Body of pancreas (tissue), 4 donors: ENCODE data around the gene RPS5. TPM values are rescaled to one million over a fixed set of nuclear protein-coding genes. Genes with fewer than 3 reads are reported as not detected.
"Not testable (repeated sequence)": the region's sequence is repeated elsewhere in the genome, so short reads cannot be mapped to it uniquely, and the experiment has no call there.

Experiments used
- ATAC-seq: fragments of 150-250 bp; one replicate; pipeline ENCODE4 v1.9.1; 2016
- DNase-seq, 4 donors: peaks; one replicate each; pipeline ENCODE4 v3.0.0-alpha.2; 2019
- H3K27ac ChIP-seq, 4 donors: fragments of 200-600 bp; sonication (generic); 1 replicate in 3 of 4; 2 replicates in 1 of 4; pipeline versions ENCODE4 v1.5.1 to v1.6.1; 2016 to 2019; ENCODE audit warnings: mild to moderate bottlenecking in 1 of 4, mixed read lengths in 1 of 4, moderate library complexity in 1 of 4
- H3K27me3 ChIP-seq, 2 donors: fragments of 200-600 bp; sonication (generic); one replicate each; pipeline ENCODE4 v1.6.0; 2016; ENCODE audit warnings: mild to moderate bottlenecking in 1 of 2
- H3K36me3 ChIP-seq, 2 donors: fragments of 200-600 bp; sonication (generic); replicated peaks in 1 of 2; 2 replicates each; pipeline ENCODE4 v1.5.1; 2016; ENCODE audit warnings: low read depth in 2 of 2; ENCODE audit not compliant: insufficient read depth in 1 of 2
- H3K4me1 ChIP-seq: fragments of 200-600 bp; sonication (generic); one replicate; pipeline ENCODE4 v1.6.0; 2016
- H3K4me3 ChIP-seq, 2 donors: fragments of 200-600 bp; sonication (generic); 1 replicate in 1 of 2; 2 replicates in 1 of 2; pipeline ENCODE4 v1.5.1; 2016 to 2019
- H3K9me3 ChIP-seq, 3 donors: fragments of 200-600 bp; sonication (generic); 1 replicate in 2 of 3; 2 replicates in 1 of 3; pipeline ENCODE4 v1.5.1; 2016
- CTCF ChIP-seq, 7 experiments: fragments of 450-650 bp in 4 of 7; fragments of 200-600 bp in 3 of 7; sonication (generic) in 3 of 7; IDR thresholded peaks; one replicate each; pipeline ENCODE4 v1.5.1; 2016 to 2019; ENCODE audit warnings: antibody characterized with exemption in 7 of 7
- POLR2A ChIP-seq, 3 donors: fragments of 450-650 bp; IDR thresholded peaks; one replicate each; pipeline ENCODE4 v1.6.1; 2016; ENCODE audit warnings: antibody characterized with exemption in 3 of 3, mild to moderate bottlenecking in 2 of 3
- WGBS, 2 donors: methylation state at CpG; one replicate each; pipeline ENCODE4 v1.1.5; 2017; 5-methylcytosine and 5-hydroxymethylcytosine counted together
- intact Hi-C: fragments of 100-400 bp; cut with DNase I; formaldehyde crosslinking; loops from one replicate; pipeline ENCODE4 v1.15.1; 2023
- total RNA-seq, 2 donors: library from RNA; depleted of rRNA; stranded (reverse); fragments of >200 nt; gene quantifications; one replicate each; pipeline ENCODE4 v1.1.0, GENCODE V29; 2016

Gene RPS5
- total RNA-seq, 2 donors from 2014 or later: 577 to 1,133 TPM

- 3 to 13% methylated on average over 20 to 76 of the region's 82 CpGs for WGBS, 2 donors
- intact Hi-C loops: no loop called here
- Histone ChIP-seq H3K27me3 (peaks cover 0 to 5% of the 10 kb centered on the region in 2 donors), H3K9me3 (no peaks in the 10 kb centered on the region), H3K4me1 (peaks cover 18% of the 10 kb centered on the region), H3K36me3 (no peaks in the 10 kb centered on the region), H3K4me3 (peak overlapping the region; percentile 11 to 22), H3K27ac (peak overlapping the region in 2 of 4 donors; percentile 53 to 56)
- TF ChIP-seq CTCF (IDR thresholded peaks at IDR 0.05) (no peak), POLR2A (IDR thresholded peaks at IDR 0.05) (peak in 2 of 3 donors; percentile 37 to 42)
- peak; percentile 37 to 56 (median 42) for DNase-seq
- ATAC-seq: peak; percentile 79
These were observed 39.8 kb upstream of the RPS5 start for GRCh38 chr19:58346961-58347929.

GRCh38 chr19:58348080-58348479, 39.0 kb upstream of the RPS5 start:
- intact Hi-C loops, H3K36me3 ChIP-seq, DNase-seq, ATAC-seq, H3K27ac ChIP-seq, H3K9me3 ChIP-seq, H3K27me3 ChIP-seq: not testable (repeated sequence)
- peak overlapping the region in 1 of 2 donors; percentile 22 for H3K4me3 ChIP-seq
- H3K4me1 ChIP-seq: peaks cover 18% of the 10 kb centered on the region
- WGBS, 2 donors: 14 to 17% methylated on average over 12 of the region's 12 CpGs

- DNase-seq (no peak), ATAC-seq (no peak)
- Histone ChIP-seq H3K4me1 (peaks cover 18% of the 10 kb centered on the region), H3K4me3 (no peak overlapping the region), H3K27me3 (peaks cover 0 to 5% of the 10 kb centered on the region in 2 donors), H3K36me3 (no peaks in the 10 kb centered on the region), H3K27ac (no peak overlapping the region), H3K9me3 (no peaks in the 10 kb centered on the region)
- WGBS, 2 donors: 36 to 74% methylated on average over 8 of the region's 8 CpGs
- TF ChIP-seq POLR2A (IDR thresholded peaks at IDR 0.05) (no peak), CTCF (IDR thresholded peaks at IDR 0.05) (no peak)
- intact Hi-C loops: no loop called here
These were observed 37.5 kb upstream of the RPS5 start for GRCh38 chr19:58349590-58349989.

GRCh38 chr19:58350001-58350861, 36.8 kb upstream of the RPS5 start:
- H3K4me3 ChIP-seq: no peak overlapping the region
- intact Hi-C loops: no loop called here
- H3K36me3 ChIP-seq: no peaks in the 10 kb centered on the region
- H3K4me1 ChIP-seq: peaks cover 18% of the 10 kb centered on the region
- ATAC-seq (no peak), DNase-seq (no peak)
- H3K27ac ChIP-seq: no peak overlapping the region
- 32 to 59% methylated on average over 23 to 84 of the region's 84 CpGs for WGBS, 2 donors
- H3K9me3 ChIP-seq: no peaks in the 10 kb centered on the region
- TF ChIP-seq CTCF (IDR thresholded peaks at IDR 0.05) (no peak), POLR2A (IDR thresholded peaks at IDR 0.05) (no peak)
- peaks cover 0 to 5% of the 10 kb centered on the region in 2 donors for H3K27me3 ChIP-seq
